Stimulated activated CD4-positive, alpha-beta T cell treated with anti-CD3 and anti-CD28 coated beads, Interleukin-1b, Interleukin-23, amount 100 ng/mL, for 48 hours (primary cell): ENCODE data around the gene TTC9C.
"Not testable (repeated sequence)": the region's sequence is repeated elsewhere in the genome, so short reads cannot be mapped to it uniquely, and the experiment has no call there.

Experiments used
- DNase-seq: peaks from one replicate; pipeline ENCODE4 v3.0.0-alpha.2; 2020

Gene TTC9C

DNA sequence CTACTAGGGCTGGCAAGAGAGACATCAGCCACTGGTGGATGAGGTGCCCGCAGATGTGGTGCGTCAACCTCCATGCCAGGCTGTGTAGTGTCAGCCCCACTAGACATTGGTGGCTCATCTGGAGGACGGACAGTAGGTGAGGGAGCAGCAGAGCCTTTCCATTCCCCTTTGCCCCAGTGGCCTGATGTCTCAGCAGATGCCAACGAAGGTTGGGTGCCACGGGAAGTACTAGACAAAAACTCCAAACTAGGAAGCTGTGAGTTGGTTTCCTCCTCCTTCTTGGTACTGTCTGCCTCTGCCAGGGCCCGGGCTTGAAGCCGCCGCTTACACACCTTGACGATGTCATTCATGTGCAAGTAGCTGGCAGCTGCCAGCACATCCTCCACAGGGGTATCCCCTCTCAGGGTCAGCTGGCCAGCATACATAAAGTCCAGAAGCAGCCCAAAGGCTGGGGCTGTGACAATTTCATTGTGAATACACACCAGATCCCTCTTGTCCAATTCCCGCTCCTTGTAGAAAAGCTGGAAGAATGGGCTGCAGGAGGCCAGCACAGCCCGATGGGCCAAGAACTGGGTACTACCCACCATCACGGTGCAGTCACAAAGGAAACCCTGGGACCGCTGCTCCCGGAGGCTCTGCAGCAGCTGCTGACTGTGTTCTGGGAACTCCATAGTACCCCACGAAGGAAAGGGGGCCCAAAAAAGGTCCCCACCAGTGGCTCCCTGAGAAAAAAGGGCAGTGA, 24.9 kb downstream of the TTC9C start:
- no peak for DNase-seq

DNA sequence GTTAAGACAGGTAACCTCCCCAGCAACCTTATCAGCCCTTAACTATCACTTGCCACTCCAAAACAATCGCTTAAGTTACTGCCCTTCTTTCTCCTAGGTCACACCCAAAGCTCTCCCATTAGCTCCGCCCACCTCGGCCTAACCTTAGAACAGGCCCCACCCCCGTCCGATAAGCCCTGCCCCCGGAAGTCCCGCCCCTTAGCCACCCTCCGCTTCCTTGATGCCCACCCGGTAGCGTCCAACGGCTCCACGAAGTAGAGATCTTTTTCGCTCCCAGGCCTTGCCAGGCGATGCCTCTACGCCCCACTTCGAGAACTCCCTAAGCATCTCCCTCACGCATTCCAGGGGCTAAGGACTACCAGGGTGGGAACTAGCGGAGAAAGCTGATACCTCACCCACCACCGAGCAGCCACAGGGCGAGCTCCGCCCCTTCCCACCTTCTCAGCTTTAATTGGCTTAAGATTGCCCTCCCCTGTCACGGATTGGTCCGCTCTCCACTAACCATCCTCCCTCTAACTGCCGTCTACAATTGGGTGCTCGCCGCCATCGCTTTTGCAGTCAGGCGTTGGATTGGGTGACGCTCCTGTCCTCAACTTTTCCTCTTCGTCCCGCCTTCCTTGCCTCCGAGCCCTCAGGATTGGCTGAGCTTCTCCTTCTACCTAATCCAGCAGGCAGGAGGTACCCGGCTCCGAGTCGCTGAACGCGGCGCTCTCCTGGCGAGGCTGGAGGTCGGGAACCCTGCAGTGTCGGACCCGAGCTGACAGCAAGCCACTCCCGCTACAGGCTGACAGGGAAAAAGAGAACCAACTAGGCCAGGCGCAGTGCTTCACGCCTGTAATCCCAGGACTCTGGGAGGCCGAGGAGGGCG, 25.7 kb downstream of the TTC9C start, which contains the start of gene ZBTB3:
TSS of gene ZBTB3 (minus strand) at position 425 of the 868 bp plus-strand sequence. CDS start 496 bp downstream, outside the sequence.
- DNase-seq: peak; percentile 98

GRCh38 chr11:62755086-62755615, 26.9 kb downstream of the TTC9C start:
- DNase-seq: no peak

GRCh38 chr11:62757846-62758788, 29.8 kb downstream of the TTC9C start:
- no peak for DNase-seq

DNA sequence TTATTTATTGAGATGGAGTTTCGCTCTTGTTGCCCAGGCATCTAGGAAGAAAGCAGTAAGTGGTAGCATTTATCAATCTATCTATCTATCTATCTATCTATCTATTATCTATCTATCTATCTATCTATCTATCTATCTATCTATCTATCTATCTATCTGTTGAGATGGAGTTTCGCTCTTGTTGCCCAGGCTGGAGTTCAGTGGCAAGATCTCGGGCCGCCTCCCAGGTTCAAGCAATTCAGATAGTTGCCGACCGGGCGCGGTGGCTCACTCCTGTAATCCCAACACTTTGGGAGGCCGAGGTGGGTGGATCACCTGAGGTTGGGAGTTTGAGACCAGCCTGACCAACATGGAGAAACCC, 32.6 kb downstream of the TTC9C start:
- DNase-seq: not testable (repeated sequence)

- no peak for DNase-seq
Observed at GRCh38 chr11:62770778-62771143, 42.5 kb downstream of the TTC9C start.

GRCh38 chr11:62771144-62772021, 43.1 kb downstream of the TTC9C start, which contains the start of gene TAF6L:
TAF6L (plus strand) TSS chr11:62771396; CDS start chr11:62775784, 4,388 bp downstream.
- peak; percentile 96 for DNase-seq

GRCh38 chr11:62774407-62774806, 46.1 kb downstream of the TTC9C start:
- DNase-seq: no peak

DNA sequence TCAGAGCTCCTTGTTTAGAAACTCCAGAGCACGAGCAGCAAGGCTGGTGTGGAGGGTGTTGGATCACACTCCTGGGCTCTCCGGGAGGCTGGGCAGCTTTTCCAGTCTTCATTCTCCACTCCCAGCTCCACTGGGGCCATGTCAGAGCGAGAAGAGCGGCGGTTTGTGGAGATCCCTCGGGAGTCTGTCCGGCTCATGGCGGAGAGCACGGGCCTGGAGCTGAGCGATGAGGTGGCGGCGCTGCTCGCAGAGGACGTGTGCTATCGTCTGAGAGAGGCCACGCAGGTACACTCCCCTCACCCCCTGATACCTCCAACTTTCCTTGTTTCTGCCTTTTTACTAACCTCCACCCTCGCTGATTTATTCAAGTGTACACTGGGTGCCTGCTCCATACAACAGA, 47.4 kb downstream of the TTC9C start:
- no peak for DNase-seq

DNA sequence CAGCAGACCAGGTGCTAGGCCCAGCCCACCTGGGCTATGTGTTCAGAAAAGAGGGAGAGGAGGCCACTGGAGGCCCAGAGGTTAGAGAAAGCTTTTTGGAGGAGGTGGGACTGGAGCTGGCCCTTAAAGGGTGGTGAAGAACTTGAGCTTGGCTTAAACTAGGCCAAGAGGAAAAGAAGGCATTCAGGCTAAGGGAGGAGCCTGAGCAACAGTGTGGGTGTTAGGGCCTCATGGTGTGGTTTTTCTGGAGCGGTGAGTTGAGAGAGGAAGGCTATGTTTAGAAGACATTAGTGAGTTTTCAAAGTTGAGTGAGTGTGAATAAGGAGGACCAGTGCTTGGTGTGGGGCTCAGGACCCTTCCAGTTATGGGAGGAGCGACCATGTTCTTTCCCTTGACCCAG, 49.1 kb downstream of the TTC9C start:
- no peak for DNase-seq

DNA sequence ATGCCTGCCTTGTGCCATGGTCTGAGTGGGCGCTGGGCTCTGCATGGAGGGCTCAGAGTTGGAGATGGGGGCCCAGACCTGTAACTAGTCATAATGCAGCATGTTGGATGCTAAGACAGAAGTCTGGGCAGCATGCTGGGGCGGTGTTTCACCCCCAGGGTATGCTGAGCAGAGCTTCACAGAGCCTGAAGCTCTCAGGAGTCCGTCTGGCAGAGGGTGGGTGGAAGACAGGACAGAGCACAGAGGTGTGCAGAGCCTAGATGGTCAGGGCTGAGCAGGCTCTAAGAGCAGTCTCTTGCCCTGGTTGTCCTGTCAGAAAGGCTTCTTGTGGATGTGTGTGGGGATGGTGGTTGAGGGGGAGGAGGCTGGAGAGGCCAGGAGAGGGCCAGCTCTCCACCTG, 50.2 kb downstream of the TTC9C start:
- DNase-seq: no peak

GRCh38 chr11:62782753-62783152, 54.5 kb downstream of the TTC9C start:
- no peak for DNase-seq

- peak; percentile 84 for DNase-seq
Observed at GRCh38 chr11:62786318-62787004, 58.2 kb downstream of the TTC9C start.

GRCh38 chr11:62787005-62787759, 58.9 kb downstream of the TTC9C start, which contains the start of gene TMEM179B:
TMEM179B (plus strand) TSS chr11:62787402; CDS start chr11:62787432, 30 bp downstream.
- DNase-seq: peak; percentile 98
